Activated CD8-positive, alpha-beta memory T cell treated with anti-CD3 and anti-CD28 coated beads, Interleukin-2, amount 50 U/mL, for 1 hour (primary cell): ENCODE data around the gene PDE10A.

ENCODE experiments used
- DNase-seq: peaks from one replicate; pipeline ENCODE4 v3.0.0-alpha.2; 2020; ENCODE audit errors: extremely low read depth

PDE10A gene

GRCh38 chr6:165655191-165655590 lies 7.8 kb downstream of the PDE10A start:
- DNase-seq: no peak

GRCh38 chr6:165654144-165654543 lies 8.9 kb downstream of the PDE10A start:
- no peak for DNase-seq

DNA sequence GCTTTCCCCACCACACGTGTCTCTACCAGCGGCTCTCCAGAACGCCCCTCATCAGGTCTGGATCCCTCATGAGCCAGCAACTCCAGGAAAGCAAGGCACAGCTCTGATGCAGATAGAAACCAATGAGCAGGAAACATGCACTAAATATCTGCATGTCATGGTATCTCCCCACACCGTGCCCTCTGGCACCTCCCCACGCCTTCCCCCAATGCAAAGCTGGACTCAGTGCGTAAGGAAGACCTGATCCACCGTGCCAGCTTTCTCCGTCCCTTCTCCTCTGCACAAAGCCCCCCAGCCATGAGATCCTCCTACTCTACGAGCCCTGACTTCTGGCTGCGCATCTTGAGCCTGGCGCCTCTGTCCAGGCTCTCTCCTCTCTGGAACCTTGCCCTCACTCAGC lies 9.4 kb downstream of the PDE10A start:
- DNase-seq: no peak

GRCh38 chr6:165653196-165653595 lies 9.8 kb downstream of the PDE10A start:
- no peak for DNase-seq

GRCh38 chr6:165652766-165653165 lies 10.3 kb downstream of the PDE10A start:
- no peak for DNase-seq

- DNase-seq: no peak
Measured at GRCh38 chr6:165649166-165650137, 13.6 kb downstream of the PDE10A start.

GRCh38 chr6:165647041-165647440 lies 16.0 kb downstream of the PDE10A start:
- no peak for DNase-seq

- DNase-seq: no peak
Measured at GRCh38 chr6:165645919-165646318, 17.1 kb downstream of the PDE10A start.

DNA sequence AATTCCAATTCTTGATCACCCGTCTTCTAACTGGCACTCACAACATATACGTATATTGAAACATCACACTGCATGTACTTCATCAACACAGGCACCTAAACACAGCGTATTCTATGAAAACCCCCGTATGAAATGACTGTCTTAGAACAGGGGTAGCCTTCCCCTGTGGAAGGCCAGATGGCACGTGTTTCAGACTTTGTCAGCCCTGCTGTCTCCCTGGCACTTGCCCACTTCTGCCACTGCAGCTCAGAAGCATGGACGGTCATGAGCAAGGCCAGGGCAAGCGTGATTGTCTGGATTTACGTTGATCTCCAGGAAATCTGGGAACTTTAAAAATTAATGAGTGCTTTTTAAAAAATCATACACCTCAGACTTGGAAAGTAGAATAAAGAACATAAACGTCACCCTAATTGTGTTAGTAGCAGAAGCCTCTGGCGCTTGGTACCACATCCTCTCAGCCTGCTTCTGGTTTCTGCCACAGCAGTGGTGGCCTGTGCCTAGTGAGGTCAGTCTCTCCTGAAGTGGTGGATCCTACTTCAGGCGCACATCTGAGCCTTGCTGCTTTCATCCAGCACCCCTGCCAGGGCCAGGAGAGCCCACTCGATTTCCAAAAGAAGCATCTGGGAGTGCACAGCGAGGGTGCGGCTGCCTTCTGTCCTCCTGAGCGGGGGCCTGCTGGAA lies 18.3 kb downstream of the PDE10A start:
- DNase-seq: no peak

DNA sequence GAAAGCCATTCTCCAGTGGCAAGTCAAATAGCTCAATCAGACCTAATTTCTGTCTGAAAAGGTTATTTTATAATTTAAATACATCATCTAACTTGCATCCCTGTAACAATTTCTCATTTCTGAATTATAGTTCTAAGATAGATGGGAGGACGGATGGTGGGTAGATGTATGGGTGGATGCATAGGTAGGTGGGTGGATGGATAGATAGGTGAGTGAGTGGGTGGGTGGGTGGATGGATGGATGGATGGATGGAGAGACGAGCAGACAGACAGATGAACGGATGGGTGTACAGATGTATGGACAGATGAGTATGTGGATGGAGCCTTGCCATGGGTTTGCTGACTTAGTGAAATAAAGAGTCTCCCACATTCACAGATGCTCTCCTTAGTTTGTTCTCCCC lies 20.0 kb downstream of the PDE10A start:
- DNase-seq: no peak

DNA sequence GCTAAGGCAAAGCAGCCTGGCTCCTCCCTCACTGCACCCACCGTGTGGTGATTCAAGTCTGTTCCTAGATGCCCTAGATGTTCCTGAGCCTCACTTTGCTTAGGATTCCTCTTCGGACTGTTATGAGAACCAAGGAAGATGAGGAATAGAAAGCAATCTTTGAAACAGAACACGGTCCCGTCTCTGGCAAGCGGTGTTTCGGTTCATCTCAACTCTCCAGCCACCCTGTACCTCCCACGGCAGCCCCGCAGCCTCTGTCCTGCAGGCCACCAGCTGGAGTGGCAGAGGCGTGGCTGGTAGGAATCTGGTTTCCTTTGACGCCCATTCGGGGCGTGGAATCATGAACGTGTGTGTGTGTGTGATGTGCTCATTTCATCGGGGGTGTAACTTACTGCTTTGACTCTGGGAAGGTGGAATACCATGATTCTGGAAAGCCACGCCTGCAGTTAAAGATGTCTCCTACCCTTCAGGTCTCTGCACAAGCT lies 21.3 kb downstream of the PDE10A start:
- no peak for DNase-seq

DNA sequence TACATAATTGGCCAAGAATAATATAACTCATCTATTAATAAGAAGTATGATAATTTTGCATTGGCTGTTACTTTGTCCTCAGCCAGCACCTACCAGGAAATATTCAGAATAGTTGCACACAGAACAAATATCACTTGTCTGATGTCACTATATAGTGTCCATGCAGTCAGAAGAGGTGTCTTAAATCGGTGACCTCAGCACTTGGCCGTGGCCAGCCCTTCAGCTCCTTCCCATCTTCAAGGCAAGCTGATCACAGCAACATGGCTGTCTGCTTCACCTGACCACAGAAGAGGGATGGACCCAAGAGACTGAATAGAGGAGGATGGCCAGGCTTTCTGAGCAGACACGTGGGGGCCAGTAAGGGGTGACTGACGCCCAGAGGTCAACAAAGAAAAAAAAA lies 22.2 kb downstream of the PDE10A start:
- DNase-seq: no peak

- DNase-seq: no peak
Measured at GRCh38 chr6:165638530-165638929, 24.5 kb downstream of the PDE10A start.

DNA sequence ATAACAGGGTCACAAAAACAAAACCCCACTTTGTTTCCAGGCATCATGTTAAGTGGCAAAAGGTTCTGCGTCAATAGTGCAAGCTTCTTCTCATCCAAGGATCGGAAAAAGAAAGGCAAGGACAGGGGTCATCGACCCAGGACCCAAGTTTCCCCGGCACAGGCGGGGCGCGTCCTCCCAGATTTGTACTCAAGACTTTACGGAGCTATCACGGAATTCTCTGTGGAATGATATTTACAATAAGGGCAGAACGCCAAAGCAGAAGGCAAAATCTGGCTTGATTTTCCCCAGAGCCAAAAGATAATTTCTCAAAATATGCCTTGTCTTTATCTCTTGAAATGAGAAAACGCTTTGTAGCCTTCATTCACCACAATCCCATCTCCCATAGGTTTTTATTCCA lies 25.5 kb downstream of the PDE10A start:
- no peak for DNase-seq

DNA sequence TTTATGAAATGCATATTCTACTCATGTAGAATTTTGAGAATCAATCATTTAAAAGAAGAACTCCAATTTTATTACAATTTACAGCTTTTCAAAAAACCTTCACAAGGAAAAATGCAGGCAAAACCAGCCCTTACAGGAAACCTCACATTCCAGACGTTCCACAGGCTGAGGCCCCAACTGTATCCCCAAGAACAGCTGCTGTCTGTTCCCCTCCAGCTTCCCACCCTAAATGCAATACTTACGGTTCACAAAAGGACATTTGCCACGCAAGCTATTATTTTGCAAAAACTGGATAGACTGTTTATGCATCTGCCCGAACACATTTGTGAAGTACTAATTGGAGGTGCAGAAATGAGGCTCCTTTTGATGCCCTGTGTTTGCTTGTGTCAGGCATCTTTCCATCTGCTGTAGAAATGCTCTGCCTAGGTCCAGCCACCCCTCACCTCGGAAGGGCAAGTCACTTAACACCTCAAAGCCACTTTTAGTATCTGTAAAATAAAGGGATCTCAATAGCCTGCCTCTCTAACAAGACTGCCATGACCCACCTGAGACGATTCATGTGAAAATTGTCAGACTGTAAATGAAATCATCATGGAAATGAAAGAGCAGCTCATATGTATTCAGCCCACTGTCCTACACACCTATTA lies 26.5 kb downstream of the PDE10A start:
- no peak for DNase-seq

DNA sequence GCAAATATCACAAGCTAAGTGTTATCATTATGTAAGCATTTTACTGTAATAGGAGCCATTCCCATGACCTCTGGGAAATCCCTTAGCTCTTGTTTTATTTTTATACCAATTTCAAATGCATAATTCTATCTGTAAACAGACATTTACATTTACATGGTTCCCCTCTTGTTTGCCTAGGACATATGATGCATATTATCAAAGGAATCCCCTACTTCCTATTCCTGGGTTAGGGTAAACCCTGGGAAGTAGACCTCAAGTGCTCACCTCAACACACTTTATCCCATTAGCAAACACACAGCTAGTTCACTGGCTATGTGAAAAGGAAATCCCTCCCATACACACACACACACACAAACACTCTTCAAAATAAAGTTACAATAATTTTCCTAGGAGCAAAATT lies 27.1 kb downstream of the PDE10A start:
- no peak for DNase-seq

- no peak for DNase-seq
Measured at GRCh38 chr6:165634101-165634880, 28.8 kb downstream of the PDE10A start.

GRCh38 chr6:165632194-165632593 lies 30.8 kb downstream of the PDE10A start:
- DNase-seq: no peak

DNA sequence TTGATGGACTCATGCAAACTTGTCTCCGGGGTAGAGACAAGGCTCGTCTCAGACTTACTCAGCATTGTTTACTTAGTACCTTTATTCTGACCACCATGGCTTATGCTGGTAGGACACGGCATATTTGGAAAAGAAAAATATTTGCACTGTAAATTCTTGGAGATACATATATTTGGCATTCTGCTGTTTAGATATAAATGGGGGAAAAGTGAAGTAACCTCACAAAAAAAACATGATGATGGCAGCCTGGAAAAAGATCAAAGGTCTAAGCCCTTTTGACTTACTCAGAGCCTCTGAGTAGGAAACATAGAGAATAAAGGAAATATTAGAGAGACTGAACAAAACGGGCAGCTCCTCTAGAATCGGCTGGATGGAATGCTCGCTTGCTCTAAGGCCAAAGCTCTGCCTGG lies 32.5 kb downstream of the PDE10A start:
- DNase-seq: no peak

DNA sequence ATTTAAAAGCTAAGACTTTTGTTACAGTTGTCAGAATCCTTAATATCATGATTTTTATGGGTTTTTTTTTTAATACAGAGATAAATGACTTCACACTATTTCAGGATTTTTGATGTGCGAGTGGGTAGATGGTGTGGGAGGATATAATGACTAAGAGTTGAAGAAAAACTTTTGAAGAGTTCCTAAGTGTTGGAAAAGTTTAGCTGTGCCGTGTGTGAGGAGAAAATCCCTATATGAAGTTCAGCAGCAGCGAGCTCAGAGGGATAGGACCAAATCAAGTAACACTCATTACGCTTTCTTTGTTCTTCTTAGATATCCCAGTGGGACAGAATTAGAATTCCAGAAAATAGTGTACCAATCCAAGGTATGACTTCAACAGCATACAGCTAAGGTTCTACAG lies 34.1 kb downstream of the PDE10A start:
- DNase-seq: no peak

- DNase-seq: no peak
Measured at GRCh38 chr6:165627366-165627765, 35.7 kb downstream of the PDE10A start.

GRCh38 chr6:165626711-165627110 lies 36.3 kb downstream of the PDE10A start:
- DNase-seq: no peak
